ENCODE measurements around the gene ANAPC1.
"Not testable (repeated sequence)": the region's sequence is repeated elsewhere in the genome, so short reads cannot be mapped to it uniquely, and the experiment has no call there.

Gene ANAPC1

GRCh38 chr2:111729812-111730458 lies 154.1 kb downstream of the ANAPC1 start:
- not testable (repeated sequence) for DNase-seq

DNA sequence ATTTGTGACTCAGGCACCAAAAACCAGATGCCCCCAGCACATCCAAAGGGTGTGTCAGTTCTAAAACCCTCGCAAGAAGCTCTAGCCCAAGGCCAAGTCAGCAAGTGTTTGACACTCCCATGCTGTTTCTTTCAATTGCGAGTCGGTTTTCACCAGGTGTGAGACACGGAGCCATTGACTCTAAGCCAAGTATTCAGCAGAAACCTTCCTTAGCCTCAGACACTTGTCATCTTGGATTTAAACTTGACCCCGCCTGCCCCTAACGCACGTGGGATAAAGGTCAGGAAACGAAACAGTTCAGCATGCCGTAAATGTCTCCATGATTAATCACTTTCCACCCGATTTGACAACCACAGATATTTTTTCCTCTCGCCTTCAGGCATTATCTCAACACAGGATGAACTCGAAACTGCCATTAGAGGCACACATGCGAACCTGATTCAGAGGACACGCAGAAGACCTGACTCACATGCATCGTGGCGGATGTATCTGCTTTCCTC lies 156.3 kb downstream of the ANAPC1 start:
- DNase-seq = not testable (repeated sequence)

- not testable (repeated sequence) for DNase-seq
These were observed 158.3 kb downstream of the ANAPC1 start for GRCh38 chr2:111725742-111726141.

DNA sequence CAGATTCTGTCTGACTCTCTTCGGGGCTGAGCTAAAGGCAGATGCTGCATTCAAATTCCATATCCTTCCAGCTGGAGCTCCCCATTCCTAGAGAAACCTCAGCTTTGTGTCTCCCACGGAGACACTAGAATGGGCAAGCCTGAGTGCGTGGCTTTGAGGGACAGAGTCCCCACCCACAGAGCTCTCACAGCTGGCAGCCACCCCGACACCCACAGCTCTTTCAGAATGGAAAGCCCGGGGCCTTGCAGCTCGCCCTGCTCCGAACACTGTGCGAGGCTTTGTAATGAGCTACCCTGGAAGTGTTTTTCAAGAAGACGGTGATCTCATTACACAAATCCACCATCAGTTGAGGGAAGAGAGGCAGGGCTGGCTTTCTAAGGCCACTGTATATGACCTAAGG lies 164.4 kb downstream of the ANAPC1 start:
- not testable (repeated sequence) for DNase-seq
